HG02610 (cell line): ENCODE data around the gene SLC25A20.
"Not testable (repeated sequence)": the region's sequence is repeated elsewhere in the genome, so short reads cannot be mapped to it uniquely, and the experiment has no call there.

Experiments
- ATAC-seq: cut with Tn5 transposase; IDR thresholded peaks from one replicate; pipeline ENCODE4 v1.9.1; 2021; ENCODE audit warnings: mild to moderate bottlenecking, moderate library complexity; ENCODE audit not compliant: unreplicated experiment

Gene SLC25A20

GRCh38 chr3:48847504-48848423 is 50.9 kb downstream of the SLC25A20 start, which contains the start of gene PRKAR2A:
Gene PRKAR2A (minus strand): TSS chr3:48847874. CDS start chr3:48847596, 278 bp downstream.
- ATAC-seq, result peak; percentile 83

- peak; percentile 39 for ATAC-seq
Measured at GRCh38 chr3:48847053-48847503, 51.6 kb downstream of the SLC25A20 start.

GRCh38 chr3:48845170-48845569 is 53.5 kb downstream of the SLC25A20 start:
- ATAC-seq, result no peak

- no peak for ATAC-seq
Measured at GRCh38 chr3:48837163-48837562, 61.5 kb downstream of the SLC25A20 start.

- ATAC-seq, result no peak
Measured at GRCh38 chr3:48835650-48836366, 62.9 kb downstream of the SLC25A20 start.

- ATAC-seq, result no peak
Measured at GRCh38 chr3:48832684-48833083, 66.0 kb downstream of the SLC25A20 start.

GRCh38 chr3:48830715-48831114 is 68.0 kb downstream of the SLC25A20 start:
- ATAC-seq, result no peak

GRCh38 chr3:48829525-48829924 is 69.2 kb downstream of the SLC25A20 start:
- not testable (repeated sequence) for ATAC-seq

GRCh38 chr3:48827874-48828273 is 70.8 kb downstream of the SLC25A20 start:
- not testable (repeated sequence) for ATAC-seq

- ATAC-seq, result no peak
Measured at GRCh38 chr3:48826451-48826850, 72.2 kb downstream of the SLC25A20 start.

GRCh38 chr3:48820612-48821324 is 77.9 kb downstream of the SLC25A20 start:
- no peak for ATAC-seq

- no peak for ATAC-seq
Measured at GRCh38 chr3:48819234-48820221, 79.2 kb downstream of the SLC25A20 start.

- ATAC-seq, result no peak
Measured at GRCh38 chr3:48811524-48811923, 87.2 kb downstream of the SLC25A20 start.
